GM10266 (cell line): ENCODE results near the gene MUSTN1.

Source experiments
- DNase-seq: peaks from one replicate; pipeline ENCODE4 v3.0.0; 2012; ENCODE audit errors: extremely low spot score
- TF ChIP-seq, protein P1 (sequence below): IDR thresholded peaks from 2 replicates; pipeline ENCODE4 v1.5.1; 2012; ENCODE audit warnings: mild to moderate bottlenecking, low read depth; ENCODE audit not compliant: control insufficient read depth, insufficient read depth; ENCODE audit errors: missing control alignments

The MUSTN1 gene

GRCh38 chr3:52836471-52836845 is 1.6 kb upstream of the MUSTN1 start:
- TF ChIP-seq, protein P1, sequence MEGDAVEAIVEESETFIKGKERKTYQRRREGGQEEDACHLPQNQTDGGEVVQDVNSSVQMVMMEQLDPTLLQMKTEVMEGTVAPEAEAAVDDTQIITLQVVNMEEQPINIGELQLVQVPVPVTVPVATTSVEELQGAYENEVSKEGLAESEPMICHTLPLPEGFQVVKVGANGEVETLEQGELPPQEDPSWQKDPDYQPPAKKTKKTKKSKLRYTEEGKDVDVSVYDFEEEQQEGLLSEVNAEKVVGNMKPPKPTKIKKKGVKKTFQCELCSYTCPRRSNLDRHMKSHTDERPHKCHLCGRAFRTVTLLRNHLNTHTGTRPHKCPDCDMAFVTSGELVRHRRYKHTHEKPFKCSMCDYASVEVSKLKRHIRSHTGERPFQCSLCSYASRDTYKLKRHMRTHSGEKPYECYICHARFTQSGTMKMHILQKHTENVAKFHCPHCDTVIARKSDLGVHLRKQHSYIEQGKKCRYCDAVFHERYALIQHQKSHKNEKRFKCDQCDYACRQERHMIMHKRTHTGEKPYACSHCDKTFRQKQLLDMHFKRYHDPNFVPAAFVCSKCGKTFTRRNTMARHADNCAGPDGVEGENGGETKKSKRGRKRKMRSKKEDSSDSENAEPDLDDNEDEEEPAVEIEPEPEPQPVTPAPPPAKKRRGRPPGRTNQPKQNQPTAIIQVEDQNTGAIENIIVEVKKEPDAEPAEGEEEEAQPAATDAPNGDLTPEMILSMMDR, result no peak
- DNase-seq, result no peak

- TF ChIP-seq, protein P1, result no peak
- no peak for DNase-seq
Measured at GRCh38 chr3:52835766-52836470, 1.1 kb upstream of the MUSTN1 start.

- DNase-seq, result no peak
- TF ChIP-seq, protein P1, result no peak
Measured at GRCh38 chr3:52833202-52833601, 1.6 kb downstream of the MUSTN1 start.

DNA sequence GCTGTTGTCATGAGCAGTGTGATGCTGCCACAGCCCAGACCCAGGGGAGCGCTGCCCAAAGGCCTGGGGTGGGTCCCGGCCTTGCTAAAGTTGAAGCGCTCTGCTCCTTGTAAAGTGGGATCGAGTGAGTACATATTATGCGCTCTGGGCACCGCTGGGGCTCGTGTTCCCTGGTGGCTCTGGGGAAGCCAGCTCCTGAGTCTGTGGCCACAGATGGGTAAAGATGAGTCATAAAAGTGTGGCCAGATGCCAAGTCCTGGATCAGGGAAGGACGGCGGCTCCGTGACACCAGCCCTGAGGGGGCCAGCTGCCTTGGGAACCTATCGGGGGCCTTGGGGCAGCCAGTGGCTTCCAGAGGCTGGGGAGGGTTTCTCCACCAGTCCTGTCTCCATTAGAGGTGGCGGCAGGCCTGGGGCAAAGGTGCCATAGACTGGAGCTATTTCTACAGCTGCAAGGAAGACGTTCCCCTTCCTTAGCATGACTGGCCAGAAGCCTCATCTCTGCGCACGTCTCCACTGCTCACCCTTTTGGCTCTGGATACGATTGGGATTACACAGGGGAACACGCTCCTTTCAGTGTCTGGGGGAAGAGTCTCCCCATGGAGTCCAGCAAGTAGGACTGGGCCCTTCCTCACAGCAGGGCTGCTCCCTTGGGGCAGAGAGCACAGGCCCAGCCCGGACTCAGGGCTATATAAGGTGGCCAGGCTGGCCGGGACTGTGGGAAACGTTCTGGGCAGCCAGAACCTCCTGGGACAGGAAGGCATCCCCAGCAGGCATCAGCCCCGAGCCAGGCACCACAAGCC is 3.1 kb downstream of the MUSTN1 start:
- no peak for DNase-seq
- TF ChIP-seq, protein P1, result no peak

DNA sequence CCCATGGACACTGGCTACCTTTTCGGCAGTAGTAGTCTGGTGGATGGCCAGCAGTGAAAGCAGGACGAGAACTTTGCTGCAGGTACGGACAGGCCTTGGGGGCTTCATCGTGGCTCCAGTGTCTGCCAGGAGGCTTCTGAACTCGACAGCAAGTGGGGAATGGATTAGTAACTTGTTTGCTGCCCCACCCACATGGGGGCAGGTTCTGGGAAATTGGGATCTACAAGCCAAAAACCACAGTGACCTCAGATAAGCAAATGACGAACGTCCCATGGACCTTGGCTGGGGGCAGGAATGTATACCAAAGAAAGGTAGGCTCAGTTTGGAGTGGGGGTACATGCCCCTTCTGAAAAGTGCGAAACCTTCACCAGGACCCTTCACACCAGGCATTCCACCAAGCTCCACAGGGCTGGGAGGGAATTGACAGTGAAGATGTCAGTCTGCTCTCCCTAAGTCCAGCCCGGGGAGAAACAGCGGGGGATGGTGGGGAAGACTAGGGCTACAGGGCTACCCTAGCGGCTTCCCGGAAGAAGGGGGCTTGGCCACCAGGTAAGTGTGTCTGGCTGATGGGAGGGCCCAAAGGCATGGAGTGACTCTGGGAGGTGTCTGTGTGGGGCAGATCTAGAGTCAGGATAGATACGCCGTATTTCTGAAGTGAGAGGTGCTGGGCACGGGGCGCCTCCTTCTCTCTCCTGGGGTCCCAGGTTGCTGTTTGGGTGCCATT is 4.1 kb downstream of the MUSTN1 start, which contains the start of gene ITIH4:
Gene ITIH4 (minus strand): TSS at position 138 of the 724 bp plus-strand sequence. CDS start 30 bp downstream, at position 108.
- no peak for DNase-seq
- TF ChIP-seq, protein P1, result no peak

GRCh38 chr3:52829906-52830463 is 4.8 kb downstream of the MUSTN1 start:
- no peak for DNase-seq

More at GRCh38 chr3:52829906-52830463, 4.8 kb downstream of the MUSTN1 start:
- TF ChIP-seq, protein P1, result no peak
